ENCODE measurements around the gene IQCK.
A peak's percentile ranks its signal among the peaks of the same experiment; 100 is the strongest.
"Not testable (repeated sequence)": the region's sequence is repeated elsewhere in the genome, so short reads cannot be mapped to it uniquely, and the experiment has no call there.

Gene IQCK, protein sequence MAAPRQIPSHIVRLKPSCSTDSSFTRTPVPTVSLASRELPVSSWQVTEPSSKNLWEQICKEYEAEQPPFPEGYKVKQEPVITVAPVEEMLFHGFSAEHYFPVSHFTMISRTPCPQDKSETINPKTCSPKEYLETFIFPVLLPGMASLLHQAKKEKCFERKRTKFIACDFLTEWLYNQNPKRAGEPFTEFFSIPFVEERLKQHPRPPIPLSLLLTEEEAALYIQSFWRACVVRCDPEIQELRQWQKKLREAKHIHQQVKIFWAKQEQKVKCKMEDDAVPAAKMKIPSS

DNA sequence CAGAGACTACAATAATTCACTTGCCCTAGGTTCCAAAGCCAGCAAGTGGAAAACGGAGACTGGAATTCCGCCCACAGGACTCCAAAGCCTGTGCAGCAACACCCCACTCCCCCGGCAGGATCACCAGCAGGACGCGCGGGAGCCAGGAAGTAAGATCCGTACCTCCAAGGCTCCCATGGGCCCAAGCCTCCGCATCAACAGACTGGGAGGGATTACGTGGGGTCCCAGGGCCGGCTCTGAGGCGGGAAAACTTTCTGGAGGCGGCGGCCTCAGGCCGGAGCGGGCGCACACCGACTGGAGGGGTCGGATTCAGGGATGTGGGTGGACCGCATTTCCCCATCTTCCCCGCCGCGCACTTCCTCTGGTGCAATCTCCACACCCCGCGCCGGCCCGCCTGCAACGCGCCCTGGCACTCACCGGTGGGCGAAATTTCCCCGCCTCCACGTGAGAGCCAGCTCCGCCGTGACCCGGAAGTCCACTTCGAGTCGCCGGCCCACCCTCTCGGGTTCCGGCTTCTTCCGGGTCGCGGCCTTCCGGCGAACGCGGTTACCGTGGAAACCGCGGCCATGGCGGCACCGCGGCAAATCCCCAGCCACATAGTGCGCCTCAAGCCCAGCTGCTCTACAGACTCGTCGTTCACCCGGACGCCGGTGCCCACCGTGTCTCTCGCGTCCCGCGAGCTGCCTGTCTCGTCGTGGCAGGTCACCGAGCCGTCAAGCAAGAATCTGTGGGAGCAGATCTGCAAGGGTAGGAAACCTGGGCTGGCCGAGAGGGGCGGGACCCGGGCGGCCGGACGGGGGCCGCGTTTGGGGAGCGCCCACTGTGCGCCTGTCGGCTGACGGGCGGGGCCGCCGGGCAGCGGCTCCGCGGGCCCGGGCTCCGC, at the start of gene IQCK, which contains the start of gene KNOP1:
IQCK (plus strand) TSS at position 531 of the 883 bp plus-strand sequence; CDS start at position 567, 36 bp downstream.
KNOP1 (minus strand) TSS at position 487 of the 883 bp plus-strand sequence. CDS start 3,192 bp downstream, outside the sequence.
- peak; percentile 88 for DNase-seq (ENCODE audit: low spot score)

DNA sequence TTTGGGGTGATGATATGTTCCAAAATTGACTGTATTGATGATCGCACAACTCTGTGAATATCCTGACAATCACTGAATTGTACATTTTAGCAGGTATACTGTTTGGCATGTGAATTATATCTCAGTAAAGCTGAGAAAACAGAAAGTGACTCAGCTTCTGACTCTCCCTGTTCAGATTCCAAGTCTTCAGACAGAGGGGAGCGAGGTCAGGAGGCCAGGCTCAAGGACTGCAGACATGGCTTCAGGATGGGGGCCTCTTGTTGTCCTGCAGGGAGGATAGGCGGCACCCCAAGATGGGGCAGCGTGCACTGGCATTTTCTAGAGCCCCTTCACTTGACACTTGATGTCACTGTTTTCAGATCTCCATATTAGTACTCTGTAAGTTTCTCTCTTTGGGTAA, 45.7 kb upstream of the IQCK start:
- DNase-seq (ENCODE audit: low spot score), result no peak

DNA sequence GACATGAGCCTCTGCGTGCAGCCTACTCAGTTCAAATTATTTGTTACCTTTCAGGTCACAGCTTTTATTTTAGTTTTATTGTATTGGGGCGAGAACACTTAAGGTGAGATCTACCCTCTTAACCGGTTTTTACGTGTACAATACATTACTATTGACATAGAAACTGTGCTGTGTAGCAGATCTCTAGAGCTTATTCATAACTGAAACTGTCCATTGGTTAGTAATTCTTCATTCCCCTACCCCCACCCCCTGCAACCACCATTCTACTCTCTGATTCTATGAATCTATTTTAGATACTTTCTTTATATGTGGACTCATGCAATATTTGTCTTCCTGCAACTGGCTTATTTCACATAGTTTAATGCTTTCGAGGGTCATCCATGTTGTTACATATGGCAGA, 43.6 kb upstream of the IQCK start:
- no peak for DNase-seq (ENCODE audit: low spot score)

DNA sequence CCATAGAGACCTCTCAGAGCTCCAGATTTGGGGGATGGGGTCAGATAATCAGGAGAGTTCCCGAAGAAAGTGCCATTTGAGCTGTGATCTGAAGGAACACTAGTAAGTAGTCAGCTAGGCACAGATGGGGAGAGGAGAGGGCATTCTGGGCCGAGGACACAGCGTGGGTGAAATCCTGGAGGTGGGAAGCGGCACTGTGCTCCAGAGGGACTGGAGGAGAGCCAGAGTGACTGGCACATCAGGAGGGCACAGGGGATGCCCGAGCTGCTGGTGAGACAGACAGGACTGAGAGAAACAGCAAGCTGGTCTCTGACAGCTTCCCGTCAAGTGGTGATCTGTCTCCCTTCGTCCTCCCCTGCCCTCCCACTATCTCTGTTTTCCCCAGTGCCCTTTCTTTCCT, 40.7 kb upstream of the IQCK start:
- no peak for DNase-seq (ENCODE audit: low spot score)

DNA sequence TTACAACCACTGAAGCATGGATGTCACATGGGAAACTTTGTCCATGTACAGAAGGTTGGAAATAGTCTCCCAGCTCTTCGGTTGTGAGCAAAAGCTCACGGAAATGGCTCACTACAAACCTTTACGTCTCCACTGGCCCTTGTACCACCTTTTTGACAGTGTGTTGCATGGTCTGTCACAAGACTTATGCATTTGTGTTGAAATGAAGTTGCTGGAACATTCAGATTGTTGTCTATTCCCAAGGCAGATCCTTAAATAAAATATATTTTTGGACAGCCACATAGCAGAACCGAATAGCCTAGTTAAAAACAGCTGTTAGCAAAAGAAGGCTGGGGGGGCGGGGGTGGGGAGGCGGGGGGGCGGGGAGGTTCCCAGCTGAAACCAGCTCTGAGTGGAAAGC, 39.3 kb upstream of the IQCK start:
- DNase-seq (ENCODE audit: low spot score), result no peak

DNA sequence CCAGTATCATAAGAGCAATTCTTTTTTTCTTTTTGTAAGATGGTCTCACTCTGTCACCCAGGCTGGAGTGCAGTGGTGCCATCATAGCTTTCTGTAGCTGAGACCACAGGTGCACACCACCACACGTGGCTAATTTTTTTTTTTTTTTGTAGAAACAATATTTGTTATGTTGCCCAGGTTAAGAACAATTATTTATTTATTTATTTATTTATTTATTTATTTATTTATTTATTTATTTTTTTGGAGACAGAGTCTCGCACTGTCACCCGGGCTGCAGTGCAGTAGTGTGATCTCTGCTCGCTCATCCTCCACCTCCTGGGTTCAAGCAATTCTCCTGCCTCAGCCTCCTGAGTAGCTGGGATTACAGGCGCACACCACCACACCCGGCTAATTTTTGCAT, 38.8 kb upstream of the IQCK start:
- DNase-seq (ENCODE audit: low spot score), result not testable (repeated sequence)

DNA sequence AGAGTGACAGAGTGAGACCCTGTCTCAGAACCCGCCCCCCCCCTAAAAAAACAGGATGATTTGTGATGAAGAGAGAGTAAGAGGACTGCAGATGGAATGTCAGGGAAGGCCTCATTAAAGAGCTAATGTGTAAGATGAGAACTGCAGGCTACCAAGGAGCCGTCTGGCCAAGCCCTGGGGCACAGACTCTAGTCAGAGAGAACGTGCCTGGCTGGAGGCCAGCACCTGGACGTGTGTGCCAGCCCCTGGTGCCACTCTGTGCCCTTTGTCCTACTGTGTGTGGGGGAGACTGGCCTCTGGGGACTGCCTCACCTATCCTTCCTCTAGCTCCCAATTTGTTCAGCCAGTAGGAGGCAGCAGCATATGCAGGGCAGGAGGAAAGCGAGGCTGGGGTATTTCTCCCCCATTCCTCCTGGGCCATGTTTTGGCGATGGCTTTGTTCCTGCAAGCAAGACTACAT, 37.2 kb upstream of the IQCK start:
- no peak for DNase-seq (ENCODE audit: low spot score)

DNA sequence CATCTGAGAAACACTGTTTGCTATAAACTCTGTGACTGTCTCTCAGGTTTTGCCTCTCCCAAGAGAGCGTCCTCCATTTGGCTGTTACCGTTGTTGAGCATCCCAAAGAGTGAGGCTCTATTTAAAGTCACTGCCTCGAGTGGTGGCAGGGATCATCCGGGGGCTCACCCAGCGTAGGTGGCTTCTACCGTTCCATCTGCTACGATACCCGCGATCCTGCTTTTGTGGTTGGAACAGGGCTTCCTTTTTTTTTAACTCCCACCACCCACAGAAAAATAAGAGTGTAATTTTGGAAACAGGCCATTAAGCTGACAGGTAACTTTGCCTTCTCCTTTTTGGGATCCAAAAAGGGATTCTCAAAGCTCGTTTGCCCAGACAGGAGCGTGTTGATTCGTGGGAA, 36.4 kb upstream of the IQCK start:
- DNase-seq (ENCODE audit: low spot score), result no peak

DNA sequence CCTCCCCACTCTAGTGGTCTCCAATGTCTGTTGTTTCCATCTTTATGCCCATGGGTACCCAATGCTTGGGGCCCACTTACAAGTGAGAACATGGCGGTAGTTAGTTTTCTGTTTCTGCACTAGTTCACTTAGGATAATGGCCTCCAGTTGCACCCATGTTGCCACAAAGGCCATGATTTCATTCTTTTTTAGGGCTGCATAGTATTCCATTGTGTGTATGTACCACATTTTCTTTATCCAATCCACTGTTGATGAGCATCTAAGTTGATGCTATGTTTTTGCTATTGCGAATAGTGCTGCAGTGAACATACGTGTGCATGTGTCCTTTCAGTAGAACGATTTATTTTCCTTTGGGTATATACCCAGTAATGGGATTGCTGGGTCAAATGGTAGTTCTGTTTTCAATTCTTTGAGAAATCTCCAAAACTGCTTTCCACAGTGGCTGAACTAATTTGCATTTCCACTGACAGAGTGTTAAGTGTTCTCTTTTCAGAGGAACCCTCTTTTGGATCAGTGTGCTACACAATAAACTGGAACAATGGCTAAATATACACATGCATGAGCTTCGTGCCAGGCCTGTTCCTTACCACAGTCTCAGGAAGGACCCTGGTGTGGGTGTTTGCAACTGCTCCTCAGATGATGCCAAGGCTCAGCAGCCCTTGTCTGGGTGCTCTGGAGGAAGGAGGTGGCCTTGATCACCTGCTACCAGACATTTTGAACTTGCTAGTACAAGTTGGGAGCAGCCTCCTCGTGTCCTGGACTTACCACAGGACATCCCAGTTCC, 34.4 kb upstream of the IQCK start:
- DNase-seq (ENCODE audit: low spot score), result no peak

DNA sequence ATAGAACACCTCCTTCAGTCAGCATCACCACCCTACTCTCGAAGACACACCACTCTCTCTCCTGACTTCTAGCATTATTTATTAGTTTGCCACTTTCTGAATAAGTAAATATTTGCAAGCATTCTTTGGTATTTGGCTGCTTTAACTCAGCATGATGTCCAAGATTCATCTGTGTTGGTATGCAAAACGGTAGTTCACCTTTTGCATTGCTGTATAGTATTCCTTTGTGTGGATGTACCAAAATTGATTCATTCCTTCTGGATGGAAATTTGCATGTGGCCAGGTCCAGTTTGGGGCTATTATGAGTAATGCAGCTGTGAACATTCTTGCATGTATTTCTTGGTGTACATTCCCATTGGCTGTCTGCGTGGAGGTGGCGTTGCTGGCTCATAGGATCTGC, 32.9 kb upstream of the IQCK start:
- DNase-seq (ENCODE audit: low spot score), result no peak

DNA sequence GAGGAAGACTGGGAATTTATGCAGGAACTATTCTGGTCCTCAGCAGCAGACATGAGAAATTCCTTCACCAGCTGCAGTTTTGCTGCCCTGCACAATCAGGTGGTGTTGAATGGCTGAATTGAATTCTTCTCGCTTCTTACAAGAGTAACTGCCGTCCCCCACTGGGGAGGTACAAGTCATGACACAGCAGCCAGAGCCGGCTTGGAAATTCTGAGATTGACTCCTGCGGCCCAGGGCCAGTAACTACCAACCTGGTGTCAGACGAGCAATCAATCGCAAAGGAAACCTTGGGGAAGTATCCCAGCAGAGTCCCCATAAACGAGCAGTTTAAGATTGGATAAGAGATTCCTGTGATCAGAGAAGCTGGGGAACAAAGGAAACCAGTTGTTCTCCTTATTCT, 30.8 kb upstream of the IQCK start:
- DNase-seq (ENCODE audit: low spot score), result no peak

DNA sequence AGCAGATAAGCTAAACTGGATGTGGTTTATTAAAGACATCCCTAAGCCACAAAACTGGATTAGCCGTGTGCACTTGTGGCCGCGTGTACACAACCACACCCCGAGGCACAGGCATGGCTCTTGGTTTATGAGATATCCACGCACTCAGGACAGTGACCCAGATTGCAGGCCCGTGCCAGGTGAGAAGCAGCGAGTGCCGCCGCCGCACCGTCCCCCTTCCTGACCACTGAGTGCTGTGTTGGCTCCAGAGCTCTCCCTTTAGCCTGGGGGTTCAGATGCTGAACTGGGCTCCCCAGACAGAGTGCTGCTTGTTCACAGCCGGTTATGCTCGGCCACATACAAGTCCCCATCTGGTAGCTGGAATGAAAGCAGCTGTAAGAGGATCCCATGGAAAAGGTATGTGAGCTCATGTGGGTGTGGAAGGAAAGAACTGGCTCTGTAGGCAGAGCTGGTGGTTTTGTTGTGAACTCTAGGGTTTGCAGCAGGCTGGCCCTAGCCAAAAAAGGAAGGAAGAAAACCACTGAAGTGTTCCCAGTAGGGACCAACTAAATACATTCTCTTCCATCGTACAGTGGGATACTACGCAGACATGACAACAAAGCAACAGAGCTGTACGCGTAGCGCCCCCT, 29.6 kb upstream of the IQCK start:
- no peak for DNase-seq (ENCODE audit: low spot score)

DNA sequence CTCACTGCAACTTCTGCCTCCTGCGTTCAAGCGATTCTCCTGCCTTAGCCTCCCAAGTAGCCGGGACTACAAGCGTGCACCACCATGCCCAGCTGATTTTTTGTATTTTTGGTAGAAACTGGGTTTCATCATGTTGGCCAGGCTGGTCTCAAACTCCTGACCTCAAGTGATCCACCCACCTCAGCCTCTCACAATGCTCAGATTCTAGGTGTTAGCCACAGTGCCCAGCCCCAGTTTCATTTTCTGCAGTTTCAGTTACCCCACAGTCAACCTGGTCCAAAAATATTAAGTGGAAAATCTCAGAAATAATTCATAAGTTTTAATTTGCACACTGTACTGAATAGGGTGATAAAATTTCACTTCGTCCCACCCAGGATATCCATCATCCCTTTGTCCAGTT, 28.7 kb upstream of the IQCK start:
- DNase-seq (ENCODE audit: low spot score), result no peak

DNA sequence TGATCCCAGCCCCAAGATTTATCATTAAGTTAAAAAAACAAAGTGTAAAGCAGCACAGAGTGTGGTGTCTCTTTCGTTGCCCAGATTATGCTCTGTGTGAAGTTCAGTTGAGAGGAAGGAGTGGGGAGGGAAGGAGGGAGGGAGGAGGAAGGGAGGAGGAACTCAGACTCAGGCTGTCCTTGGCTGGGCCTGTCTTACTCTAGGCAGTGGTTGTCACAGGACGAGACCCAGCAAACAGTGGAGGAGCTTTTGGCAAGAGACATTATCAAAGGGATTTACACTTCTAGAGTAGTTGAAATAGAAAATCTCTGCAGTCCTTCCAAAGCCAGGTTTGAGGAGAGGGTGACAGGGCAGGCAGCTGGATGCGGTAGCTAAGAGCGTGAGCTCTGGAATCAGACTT, 27.9 kb upstream of the IQCK start:
- DNase-seq (ENCODE audit: low spot score), result no peak

DNA sequence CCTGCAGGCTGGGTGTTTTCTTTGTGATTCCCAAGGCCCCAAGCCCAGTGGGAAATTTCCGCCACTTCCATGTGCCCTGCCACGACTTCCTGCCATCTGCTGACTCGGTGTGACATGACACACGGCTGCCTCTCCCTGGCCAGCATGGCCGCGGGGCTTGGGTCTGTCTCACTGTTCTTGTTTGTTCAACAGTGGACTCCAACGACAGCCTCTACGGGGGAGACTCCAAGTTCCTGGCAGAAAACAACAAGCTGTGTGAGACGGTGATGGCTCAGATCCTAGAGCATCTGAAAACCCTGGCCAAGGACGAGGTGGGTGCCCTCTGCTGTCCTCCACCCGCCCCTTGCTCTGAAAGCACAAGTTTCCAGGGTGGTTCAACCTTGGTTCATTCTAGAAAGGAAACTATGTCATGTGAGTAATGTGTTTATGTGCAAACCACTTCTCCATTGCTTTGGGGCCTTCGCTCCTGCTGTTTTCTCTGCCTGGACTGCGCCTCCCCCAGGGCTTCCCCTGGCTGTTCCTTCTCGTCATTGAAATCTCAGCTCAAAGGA, 26.8 kb upstream of the IQCK start:
- no peak for DNase-seq (ENCODE audit: low spot score)

DNA sequence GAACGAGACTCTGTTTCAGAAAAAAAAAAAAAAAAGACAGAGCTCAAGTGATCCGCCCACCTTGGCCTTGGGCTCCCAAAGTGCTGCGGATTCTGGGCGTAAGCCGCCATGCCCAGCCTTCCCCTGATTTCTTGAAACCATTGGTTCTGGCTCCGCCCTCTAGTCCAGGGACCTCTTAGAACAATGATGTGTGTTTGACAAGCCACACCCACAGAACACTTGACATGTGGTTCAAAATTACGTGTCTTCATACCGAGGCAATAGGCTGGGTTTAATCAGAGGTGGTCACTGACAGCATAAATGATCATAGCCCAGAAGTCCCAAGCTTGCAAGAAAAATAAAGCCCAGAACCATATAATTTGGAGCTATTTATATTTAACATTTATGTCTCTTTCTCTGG, 23.1 kb upstream of the IQCK start:
- DNase-seq (ENCODE audit: low spot score), result no peak

DNA sequence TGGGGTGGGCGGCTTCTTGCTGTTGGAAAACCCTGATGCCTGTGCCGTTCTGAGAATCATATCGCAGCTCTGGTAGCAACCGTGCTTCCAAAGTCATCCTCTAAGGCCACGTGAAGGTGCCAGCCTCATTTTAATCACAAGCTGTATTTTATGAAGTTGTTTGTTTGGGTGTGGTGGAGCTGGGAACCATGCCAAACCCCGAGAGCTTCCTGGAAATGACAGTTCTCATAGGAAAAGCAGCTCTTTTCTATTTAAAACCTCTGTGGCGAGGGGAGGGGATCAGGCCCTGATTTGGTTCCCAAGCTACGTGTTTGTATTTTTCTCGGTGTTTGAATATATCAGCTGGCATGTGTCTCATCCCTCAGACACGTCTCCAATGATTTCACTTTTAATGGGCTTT, 21.7 kb upstream of the IQCK start:
- DNase-seq (ENCODE audit: low spot score), result peak; percentile 72

DNA sequence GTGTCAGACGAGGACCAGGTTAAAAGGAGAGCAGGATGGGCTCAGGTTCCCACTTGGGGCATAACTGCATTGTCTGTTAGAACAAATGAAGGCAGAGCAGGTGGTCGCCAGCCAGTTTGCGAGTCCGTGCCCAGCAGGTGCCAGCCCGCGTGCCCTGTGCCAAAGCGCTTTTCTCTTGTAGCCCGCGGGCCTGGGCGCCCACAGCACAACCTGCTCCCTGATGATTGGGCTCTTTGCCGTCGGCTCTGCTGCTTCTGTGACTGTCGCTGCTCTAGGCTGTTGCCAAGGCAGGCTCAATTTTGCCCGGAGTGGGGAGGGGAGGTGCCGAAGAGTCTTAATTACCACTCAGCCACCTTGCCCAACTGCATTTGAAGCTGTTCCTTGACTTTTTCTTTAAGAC, 21.1 kb upstream of the IQCK start:
- no peak for DNase-seq (ENCODE audit: low spot score)

DNA sequence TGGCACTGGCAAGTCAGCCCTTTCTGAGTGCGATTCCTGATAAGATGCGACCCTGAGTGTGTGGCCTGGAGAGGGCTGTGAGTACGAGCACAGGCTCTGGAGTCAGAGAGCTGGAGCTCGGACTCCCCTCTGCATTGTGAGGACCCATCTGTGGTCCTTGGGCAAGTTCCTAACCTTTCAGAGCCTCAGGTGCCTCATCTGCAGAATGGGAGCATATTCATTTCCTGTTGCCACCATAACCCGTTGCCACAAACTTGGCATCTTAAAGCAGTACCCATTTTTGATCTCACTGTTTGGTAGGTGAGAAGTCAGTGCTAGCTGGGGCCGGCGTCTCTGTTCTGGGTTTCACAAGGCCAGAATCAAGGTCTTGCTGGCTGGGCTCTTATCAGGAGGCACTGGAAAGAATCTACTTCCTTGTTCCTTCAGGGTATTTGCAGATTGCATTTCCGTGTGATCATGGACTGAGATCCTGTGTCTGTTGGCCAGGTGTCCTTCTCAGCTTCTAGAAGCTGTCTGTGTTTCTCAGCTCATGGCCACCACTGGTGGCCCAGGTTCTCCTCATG, 20.2 kb upstream of the IQCK start:
- no peak for DNase-seq (ENCODE audit: low spot score)

DNA sequence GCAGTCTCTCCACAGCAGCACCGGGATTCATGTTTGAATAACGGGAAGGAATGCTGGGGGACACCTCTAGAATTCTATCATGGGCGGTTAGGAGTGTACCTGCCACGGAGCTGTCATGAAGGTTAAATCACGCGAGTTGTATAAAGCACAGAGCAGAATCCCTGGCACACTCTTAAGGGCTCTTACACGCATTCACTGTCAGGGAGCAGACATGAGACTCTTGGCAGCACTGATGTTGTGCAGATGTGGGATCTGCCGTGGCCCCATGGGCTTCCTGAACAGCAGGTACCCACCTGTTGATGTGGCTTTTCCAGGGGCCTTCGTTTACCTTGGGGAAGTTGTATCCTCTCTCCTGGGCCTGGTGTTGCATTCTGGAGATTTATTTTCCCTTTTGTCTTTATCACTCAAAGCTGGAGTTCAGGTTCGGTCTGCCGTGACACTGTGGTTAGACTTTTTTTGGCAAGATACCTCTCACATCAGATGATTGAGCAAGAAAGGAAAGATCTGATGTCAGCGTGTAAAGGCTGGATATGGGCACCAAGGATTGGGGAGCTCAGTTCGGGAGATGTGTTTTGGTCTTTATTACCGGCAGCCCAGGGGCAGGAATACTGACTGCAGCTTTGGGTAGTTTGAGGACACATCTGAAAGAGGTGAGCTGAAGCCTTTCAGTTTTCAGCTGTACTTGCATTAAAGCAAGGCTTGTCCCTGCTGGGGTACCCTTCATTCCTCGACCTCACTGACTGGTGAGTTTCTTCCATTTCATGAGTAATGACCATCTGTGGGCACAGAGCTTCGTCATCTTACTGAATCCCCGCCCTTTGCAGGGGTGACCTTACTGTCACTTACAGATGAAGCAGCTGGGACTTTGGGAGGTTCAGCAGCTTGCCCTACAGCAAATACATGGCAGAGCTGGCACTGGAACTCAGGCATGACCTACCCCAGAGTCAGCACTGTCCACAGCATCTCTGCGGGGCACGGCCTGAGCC, 19.3 kb upstream of the IQCK start:
- no peak for DNase-seq (ENCODE audit: low spot score)
